Uterus (tissue), 4 donors: Measurements from ENCODE around the gene ZNF516. TPM values are rescaled to one million over a fixed set of nuclear protein-coding genes. Genes with fewer than 3 reads are reported as not detected.

Source experiments
- DNase-seq, 2 donors: peaks; one replicate each; pipeline ENCODE4 v3.0.0-alpha.2; 2019 to 2020
- H3K27ac ChIP-seq, 2 donors: fragments of 200-600 bp; sonication (generic); 1 replicate in 1 of 2; 2 replicates in 1 of 2; pipeline ENCODE4 v1.5.1; 2016 to 2018
- H3K27me3 ChIP-seq, 2 donors: fragments of 200-600 bp; sonication (generic); one replicate each; pipeline ENCODE4 v1.5.1; 2018 to 2019; ENCODE audit warnings: control low read depth in 1 of 2
- H3K36me3 ChIP-seq, 2 donors: fragments of 200-600 bp; sonication (generic); one replicate each; pipeline ENCODE4 v1.5.1; 2019; ENCODE audit warnings: control low read depth in 1 of 2
- H3K4me1 ChIP-seq, 2 donors: fragments of 200-600 bp; sonication (generic); one replicate each; pipeline ENCODE4 v1.5.1; 2018 to 2019; ENCODE audit warnings: control low read depth in 1 of 2
- H3K4me3 ChIP-seq, 2 donors: fragments of 200-600 bp; sonication (generic); 1 replicate in 1 of 2; 2 replicates in 1 of 2; pipeline ENCODE4 v1.5.1; 2018 to 2019; ENCODE audit warnings: mild to moderate bottlenecking in 1 of 2
- H3K9me3 ChIP-seq, 2 donors: fragments of 200-600 bp; sonication (generic); one replicate each; pipeline ENCODE4 v1.5.1; 2019; ENCODE audit warnings: control low read depth in 1 of 2
- CTCF ChIP-seq, 4 experiments: fragments of 200-600 bp in 2 of 4; fragments of 450-650 bp in 2 of 4; sonication (generic) in 2 of 4; IDR thresholded peaks; one replicate each; pipeline ENCODE4 v1.5.1; 2016 to 2019; ENCODE audit warnings: antibody characterized with exemption in 4 of 4, mild to moderate bottlenecking in 2 of 4, moderate library complexity in 1 of 4
- POLR2A ChIP-seq, 2 donors: fragments of 450-650 bp; IDR thresholded peaks; one replicate each; pipeline ENCODE4 v1.6.1; 2016; ENCODE audit warnings: antibody characterized with exemption in 2 of 2, mild to moderate bottlenecking in 1 of 2, moderate library complexity in 1 of 2
- intact Hi-C: fragments of 100-400 bp; cut with DNase I; formaldehyde crosslinking; loops from one replicate; pipeline ENCODE4 v1.15.1; 2023; ENCODE audit warnings: low total_unique reads
- total RNA-seq, 4 donors: library from RNA; depleted of rRNA in 3 of 4; stranded (reverse); fragments of >200 nt in 3 of 4; gene quantifications; one replicate each; pipeline versions ENCODE4 v1.1.0 to v1.2.4, GENCODE V29; 2014 to 2023
- donor health status: DM: yes; HTN: yes; CAD: no.

Gene ZNF516
- total RNA-seq, 4 donors from 2014 or later, result 29.4 to 177 (median 65.7) TPM

GRCh38 chr18:76482971-76483691, 11.9 kb downstream of the ZNF516 start:
- intact Hi-C loops, result no loop called here
- Histone ChIP-seq H3K27ac (peak overlapping the region in 1 of 2 donors; percentile 20), H3K4me1 (peaks cover 6 to 9% of the 10 kb centered on the region in 2 donors), H3K36me3 (no peaks in the 10 kb centered on the region), H3K9me3 (no peaks in the 10 kb centered on the region), H3K4me3 (no peak overlapping the region), H3K27me3 (no peaks in the 10 kb centered on the region)
- no peak for TF ChIP-seq POLR2A (IDR thresholded peaks at IDR 0.05)
- TF ChIP-seq CTCF (IDR thresholded peaks at IDR 0.05), result no peak
- no peak for DNase-seq

- H3K9me3 ChIP-seq, result no peaks in the 10 kb centered on the region
- no peak for TF ChIP-seq CTCF (IDR thresholded peaks at IDR 0.05)
- no peak for TF ChIP-seq POLR2A (IDR thresholded peaks at IDR 0.05)
- H3K4me3 ChIP-seq, result no peak overlapping the region
- H3K27ac ChIP-seq, result peak overlapping the region in 1 of 2 donors; percentile 1
- no peaks in the 10 kb centered on the region for H3K27me3 ChIP-seq
- H3K4me1 ChIP-seq, result peaks cover 0 to 13% of the 10 kb centered on the region in 2 donors
- DNase-seq, result no peak
- no peaks in the 10 kb centered on the region for H3K36me3 ChIP-seq
- intact Hi-C loops, result no loop called here
Measured at GRCh38 chr18:76482267-76482666, 12.8 kb downstream of the ZNF516 start.

- no peaks in the 10 kb centered on the region for H3K9me3 ChIP-seq
- no peaks in the 10 kb centered on the region for H3K27me3 ChIP-seq
- TF ChIP-seq CTCF (IDR thresholded peaks at IDR 0.05) (no peak), POLR2A (IDR thresholded peaks at IDR 0.05) (no peak)
- no peak overlapping the region for H3K4me3 ChIP-seq
- peak overlapping the region in 1 of 2 donors; percentile 18 for H3K27ac ChIP-seq
- no peaks in the 10 kb centered on the region for H3K36me3 ChIP-seq
- intact Hi-C loops, result no loop called here
- DNase-seq, result no peak
- H3K4me1 ChIP-seq, result peaks cover 0 to 20% of the 10 kb centered on the region in 2 donors
Measured at GRCh38 chr18:76480913-76481312, 14.1 kb downstream of the ZNF516 start.

- intact Hi-C loops, result no loop called here
- Histone ChIP-seq H3K4me3 (no peak overlapping the region), H3K4me1 (peaks cover 0 to 25% of the 10 kb centered on the region in 2 donors), H3K27me3 (no peaks in the 10 kb centered on the region), H3K36me3 (no peaks in the 10 kb centered on the region), H3K27ac (peak overlapping the region; percentile 41 to 85), H3K9me3 (no peaks in the 10 kb centered on the region)
- TF ChIP-seq POLR2A (IDR thresholded peaks at IDR 0.05) (no peak), CTCF (IDR thresholded peaks at IDR 0.05) (no peak)
- no peak for DNase-seq
Measured at GRCh38 chr18:76479351-76480238, 15.4 kb downstream of the ZNF516 start.
